ENCODE results near the gene FOSL1. TPM values are rescaled to one million over a fixed set of nuclear protein-coding genes. Genes with fewer than 3 reads are reported as not detected.

Gene FOSL1
- total and polyA plus RNA-seq, 2 of the 13 experiments (the other 11 are each of a cell fraction or from before 2014, with no cell fraction given), result 4.0 to 4.1 TPM

- TF ChIP-seq PLRG1 (conservative IDR thresholded peaks at IDR 0.05) (no peak), SMAD1 (CRISPR knock-in tag; IDR thresholded peaks at IDR 0.05; ENCODE audit: borderline replicate concordance, low read depth) (no peak), RFX1 (IDR thresholded peaks at IDR 0.05) (no peak), PREB (CRISPR knock-in tag; IDR thresholded peaks at IDR 0.05) (no peak), ZNF563 (CRISPR knock-in tag; IDR thresholded peaks at IDR 0.05) (no peak), ZNF556 (CRISPR knock-in tag; IDR thresholded peaks at IDR 0.05; ENCODE audit: borderline replicate concordance) (no peak), POLR2AphosphoS2 (IDR thresholded peaks at IDR 0.05; ENCODE audit: low read depth, low read length) (no peak), HNRNPLL (IDR thresholded peaks at IDR 0.05; ENCODE audit: low read depth, low read length, poor library complexity, severe bottlenecking) (no peak), ZBTB37 (CRISPR knock-in tag; IDR thresholded peaks at IDR 0.05) (no peak), NFIB (CRISPR knock-in tag; IDR thresholded peaks at IDR 0.05; ENCODE audit: borderline replicate concordance) (no peak), HOXA5 (CRISPR knock-in tag; IDR thresholded peaks at IDR 0.05) (no peak), IRF9 (CRISPR knock-in tag; IDR thresholded peaks at IDR 0.05; ENCODE audit: borderline replicate concordance) (no peak)
Measured at GRCh38 chr11:65903715-65904114, 3.5 kb upstream of the FOSL1 start (continued).
